Thyroid gland (tissue), 4 donors: ENCODE data around the gene COPE. TPM values are rescaled to one million over a fixed set of nuclear protein-coding genes. Genes with fewer than 3 reads are reported as not detected.

ENCODE experiments used
- DNase-seq, 2 donors: peaks; one replicate each; pipeline ENCODE4 v3.0.0-alpha.2; 2019
- H3K27ac ChIP-seq, 3 donors: fragments of 200-600 bp; sonication (generic); 1 replicate in 2 of 3; 2 replicates in 1 of 3; pipeline ENCODE4 v1.5.1; 2016 to 2019; ENCODE audit warnings: mild to moderate bottlenecking in 1 of 3, moderate library complexity in 1 of 3
- H3K27me3 ChIP-seq: fragments of 200-600 bp; sonication (generic); one replicate; pipeline ENCODE4 v1.5.1; 2019
- H3K36me3 ChIP-seq, 2 donors: fragments of 200-600 bp; sonication (generic); one replicate each; pipeline ENCODE4 v1.5.1; 2016 to 2019
- H3K4me1 ChIP-seq, 2 donors: fragments of 200-600 bp; sonication (generic); one replicate each; pipeline ENCODE4 v1.5.1; 2017 to 2019
- H3K4me3 ChIP-seq, 3 donors: fragments of 200-600 bp; sonication (generic); replicated peaks in 1 of 3; 1 replicate in 2 of 3; 2 replicates in 1 of 3; pipeline ENCODE4 v1.5.1; 2016; ENCODE audit warnings: mild to moderate bottlenecking in 1 of 3
- H3K9me3 ChIP-seq: fragments of 200-600 bp; sonication (generic); one replicate; pipeline ENCODE4 v1.5.1; 2017
- POLR2A ChIP-seq, 2 donors: fragments of 450-650 bp; IDR thresholded peaks; one replicate each; pipeline ENCODE4 v1.6.1; 2017; ENCODE audit warnings: antibody characterized with exemption in 2 of 2, mild to moderate bottlenecking in 2 of 2, moderate library complexity in 1 of 2
- WGBS, 2 donors: methylation state at CpG; one replicate each; pipeline ENCODE4 v1.1.5; 2017; 5-methylcytosine and 5-hydroxymethylcytosine counted together
- intact Hi-C: fragments of 100-400 bp; cut with DNase I; formaldehyde crosslinking; loops from one replicate; pipeline ENCODE4 v1.15.1; 2023
- total RNA-seq, 4 donors: library from RNA; depleted of rRNA; stranded (reverse); fragments of >200 nt; gene quantifications; one replicate each; pipeline ENCODE4 v1.2.3, GENCODE V29; 2016
- TF ChIP-seq, protein P1 (sequence below), 6 experiments: fragments of 200-600 bp in 3 of 6; fragments of 450-650 bp in 3 of 6; sonication (generic) in 3 of 6; IDR thresholded peaks; one replicate each; pipeline ENCODE4 v1.5.1; 2016 to 2019; ENCODE audit warnings: antibody characterized with exemption in 6 of 6, mild to moderate bottlenecking in 2 of 6, inconsistent platforms in 1 of 6, moderate library complexity in 1 of 6

COPE gene
- total RNA-seq, 4 donors from 2014 or later = 192 to 405 (median 329) TPM

DNA sequence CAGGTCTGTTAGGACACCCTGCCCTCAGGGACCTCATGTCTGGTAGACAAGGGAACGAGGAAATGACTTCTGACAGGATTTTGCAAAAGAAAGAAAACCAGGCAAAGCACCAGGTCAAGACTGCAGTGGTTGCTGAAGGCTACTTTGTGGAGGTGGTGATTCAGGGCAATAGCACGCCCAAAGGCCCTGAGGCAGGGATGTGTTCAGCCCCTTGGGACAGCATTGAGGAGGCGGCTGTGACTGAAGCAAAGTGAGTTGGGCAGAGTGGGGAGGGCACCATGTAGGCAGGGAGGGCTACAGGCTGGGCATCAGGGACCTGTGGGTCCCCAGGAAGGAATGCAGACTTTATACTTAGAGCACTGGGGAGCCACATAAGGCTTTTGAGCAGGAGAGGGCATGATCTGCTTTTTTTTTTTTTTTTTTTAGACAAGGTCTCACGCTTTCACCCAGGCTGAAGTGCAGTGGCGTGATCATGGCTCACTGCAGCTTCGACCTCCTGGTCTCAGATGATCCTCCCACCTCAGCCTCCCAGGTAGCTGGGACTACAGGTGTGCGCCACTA lies 32.6 kb upstream of the COPE start:
- intact Hi-C loops = no loop called here
- Histone ChIP-seq H3K9me3 (no peaks in the 10 kb centered on the region), H3K4me1 (no peaks in the 10 kb centered on the region), H3K4me3 (no peak overlapping the region), H3K27me3 (no peaks in the 10 kb centered on the region), H3K36me3 (no peaks in the 10 kb centered on the region), H3K27ac (no peak overlapping the region)
- TF ChIP-seq, protein P1, sequence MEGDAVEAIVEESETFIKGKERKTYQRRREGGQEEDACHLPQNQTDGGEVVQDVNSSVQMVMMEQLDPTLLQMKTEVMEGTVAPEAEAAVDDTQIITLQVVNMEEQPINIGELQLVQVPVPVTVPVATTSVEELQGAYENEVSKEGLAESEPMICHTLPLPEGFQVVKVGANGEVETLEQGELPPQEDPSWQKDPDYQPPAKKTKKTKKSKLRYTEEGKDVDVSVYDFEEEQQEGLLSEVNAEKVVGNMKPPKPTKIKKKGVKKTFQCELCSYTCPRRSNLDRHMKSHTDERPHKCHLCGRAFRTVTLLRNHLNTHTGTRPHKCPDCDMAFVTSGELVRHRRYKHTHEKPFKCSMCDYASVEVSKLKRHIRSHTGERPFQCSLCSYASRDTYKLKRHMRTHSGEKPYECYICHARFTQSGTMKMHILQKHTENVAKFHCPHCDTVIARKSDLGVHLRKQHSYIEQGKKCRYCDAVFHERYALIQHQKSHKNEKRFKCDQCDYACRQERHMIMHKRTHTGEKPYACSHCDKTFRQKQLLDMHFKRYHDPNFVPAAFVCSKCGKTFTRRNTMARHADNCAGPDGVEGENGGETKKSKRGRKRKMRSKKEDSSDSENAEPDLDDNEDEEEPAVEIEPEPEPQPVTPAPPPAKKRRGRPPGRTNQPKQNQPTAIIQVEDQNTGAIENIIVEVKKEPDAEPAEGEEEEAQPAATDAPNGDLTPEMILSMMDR (IDR thresholded peaks at IDR 0.05) = no peak
- TF ChIP-seq POLR2A (IDR thresholded peaks at IDR 0.05) = no peak
- 89 to 95% methylated on average over 7 of the region's 7 CpGs for WGBS, 2 donors
- no peak for DNase-seq

- H3K4me1 ChIP-seq = no peaks in the 10 kb centered on the region
- H3K27me3 ChIP-seq = no peaks in the 10 kb centered on the region
- no peak for DNase-seq
- no peaks in the 10 kb centered on the region for H3K9me3 ChIP-seq
- TF ChIP-seq, protein P1 (IDR thresholded peaks at IDR 0.05) = no peak
- no peak for TF ChIP-seq POLR2A (IDR thresholded peaks at IDR 0.05)
- intact Hi-C loops = no loop called here
- WGBS, 2 donors = 93 to 97% methylated on average over 3 of the region's 3 CpGs
- no peaks in the 10 kb centered on the region for H3K36me3 ChIP-seq
- no peak overlapping the region for H3K27ac ChIP-seq
- H3K4me3 ChIP-seq = no peak overlapping the region
Measured at GRCh38 chr19:18949858-18950257, 30.7 kb upstream of the COPE start.

- no peaks in the 10 kb centered on the region for H3K36me3 ChIP-seq
- no peak overlapping the region for H3K27ac ChIP-seq
- H3K27me3 ChIP-seq = no peaks in the 10 kb centered on the region
- DNase-seq = no peak
- intact Hi-C loops = no loop called here
- TF ChIP-seq, protein P1 (IDR thresholded peaks at IDR 0.05) = no peak
- no peak for TF ChIP-seq POLR2A (IDR thresholded peaks at IDR 0.05)
- H3K4me1 ChIP-seq = no peaks in the 10 kb centered on the region
- no peaks in the 10 kb centered on the region for H3K9me3 ChIP-seq
- no peak overlapping the region for H3K4me3 ChIP-seq
- 88 to 89% methylated on average over 4 to 5 of the region's 5 CpGs for WGBS, 2 donors
Measured at GRCh38 chr19:18948976-18949356, 29.8 kb upstream of the COPE start.

DNA sequence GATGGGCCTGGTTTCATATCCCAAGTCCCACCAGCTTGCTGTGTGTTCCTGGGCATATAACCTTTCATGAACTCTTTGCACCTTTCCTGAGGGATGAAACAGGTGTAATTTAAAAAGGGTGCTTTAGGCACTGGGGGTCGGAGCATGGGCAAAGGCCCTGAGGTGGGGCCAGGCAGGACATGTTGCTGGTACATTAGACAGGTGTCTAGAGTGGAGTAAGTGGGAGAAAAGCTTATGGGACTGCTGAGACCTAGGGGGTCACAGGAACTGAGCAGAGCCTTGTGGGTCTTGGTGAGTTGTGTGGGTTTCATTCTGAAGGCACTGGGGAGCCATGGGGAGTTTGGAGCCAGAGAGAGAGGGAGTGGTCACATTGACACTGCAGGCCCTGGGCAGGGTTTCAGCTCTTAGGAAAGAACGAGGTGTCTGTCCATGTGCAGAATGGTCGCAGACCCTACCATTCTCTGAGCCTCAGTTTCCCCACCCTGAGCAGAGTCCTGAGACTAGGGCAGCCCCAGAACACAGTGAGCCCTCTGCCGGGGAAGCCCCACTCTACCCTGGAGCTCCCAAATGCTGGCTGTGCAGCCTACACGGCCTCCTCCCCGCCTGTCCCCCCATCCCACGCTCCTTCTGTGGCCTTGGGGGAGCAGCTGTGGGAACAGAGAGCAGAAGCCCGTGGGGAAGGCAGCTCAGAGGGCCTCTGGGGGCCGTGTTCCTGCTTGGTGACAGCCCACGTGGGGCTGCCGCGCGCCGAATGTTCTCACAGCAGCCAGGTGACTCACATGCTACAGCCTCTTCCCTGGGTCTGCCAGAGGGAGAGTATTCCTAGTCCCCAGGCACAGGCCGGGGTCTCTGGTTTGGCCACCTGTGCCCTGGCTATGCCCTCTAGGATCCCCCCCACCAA lies 29.1 kb upstream of the COPE start:
- WGBS, 2 donors = 84 to 89% methylated on average over 7 to 13 of the region's 15 CpGs
- Histone ChIP-seq H3K4me3 (no peak overlapping the region), H3K27me3 (no peaks in the 10 kb centered on the region), H3K27ac (no peak overlapping the region), H3K4me1 (no peaks in the 10 kb centered on the region), H3K36me3 (no peaks in the 10 kb centered on the region), H3K9me3 (no peaks in the 10 kb centered on the region)
- intact Hi-C loops = no loop called here
- DNase-seq = no peak
- TF ChIP-seq POLR2A (IDR thresholded peaks at IDR 0.05) = no peak
- TF ChIP-seq, protein P1 (IDR thresholded peaks at IDR 0.05) = no peak

DNA sequence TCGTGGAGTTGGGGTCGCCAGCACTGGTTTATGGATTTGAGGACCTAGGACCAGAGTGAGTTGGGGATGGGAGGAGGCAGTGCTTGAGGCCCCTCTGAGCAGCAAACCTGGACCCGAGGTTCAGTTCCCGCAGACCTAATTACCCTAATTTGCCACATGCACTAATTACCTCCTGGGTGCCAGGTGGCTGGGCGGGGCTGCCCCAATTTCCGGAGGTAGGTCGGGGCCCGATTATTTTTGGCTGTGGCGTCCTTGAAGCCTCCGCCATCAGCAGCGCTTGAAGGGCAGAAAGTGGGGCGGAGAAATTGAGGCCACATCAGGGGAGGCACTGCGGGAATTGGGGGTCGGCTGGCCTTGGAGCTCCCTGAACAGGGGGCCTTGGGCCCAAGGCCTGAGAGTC lies 27.7 kb upstream of the COPE start:
- WGBS, 2 donors = 85 to 91% methylated on average over 13 to 14 of the region's 14 CpGs
- intact Hi-C loops = no loop called here
- TF ChIP-seq, protein P1 (IDR thresholded peaks at IDR 0.05) = no peak
- TF ChIP-seq POLR2A (IDR thresholded peaks at IDR 0.05) = no peak
- Histone ChIP-seq H3K27me3 (no peaks in the 10 kb centered on the region), H3K4me3 (no peak overlapping the region), H3K27ac (no peak overlapping the region), H3K9me3 (no peaks in the 10 kb centered on the region), H3K36me3 (no peaks in the 10 kb centered on the region), H3K4me1 (no peaks in the 10 kb centered on the region)
- no peak for DNase-seq
